Measurements from ENCODE around the gene ABHD12. TPM values are rescaled to one million over a fixed set of nuclear protein-coding genes. Genes with fewer than 3 reads are reported as not detected.

Gene ABHD12
- 10 to 100 TPM; 48.2 to 52.7 TPM for total RNA-seq
- 34.8 TPM for polyA plus RNA-seq (2013, experiment 1 of 2)
- 35.4 TPM for polyA plus RNA-seq (2013, experiment 2 of 2)
- long read RNA-seq, experiment 1, partial matches to known transcripts: 9 of 37 reads
- long read RNA-seq, experiment 1, other reads (novel, unspliced or antisense): 28 of 37 reads
- long read RNA-seq, experiment 2, transcript ABHD12-202 (13 exons, 1,725 nt): minor isoform, 9 of 216 reads
- long read RNA-seq, experiment 2, transcript ABHD12-201 (13 exons, 2,117 nt): major isoform, 180 of 216 reads
- long read RNA-seq, experiment 2, partial matches to known transcripts: 7 of 216 reads
- long read RNA-seq, experiment 2, other reads (novel, unspliced or antisense): 20 of 216 reads
- long read RNA-seq, experiment 3, transcript ABHD12-201 (13 exons, 2,117 nt): major isoform, 267 of 334 reads
- long read RNA-seq, experiment 3, transcript ABHD12-202 (13 exons, 1,725 nt): minor isoform, 17 of 334 reads
- long read RNA-seq, experiment 3, partial matches to known transcripts: 7 of 334 reads
- long read RNA-seq, experiment 3, other reads (novel, unspliced or antisense): 43 of 334 reads
- long read RNA-seq, experiment 4, partial matches to known transcripts: 2 of 2 reads
- long read RNA-seq, experiment 4, other reads (novel, unspliced or antisense): 0 of 2 reads

GRCh38 chr20:25390538-25391528, at the start of gene ABHD12:
ABHD12 (minus strand) TSS chr20:25390835; CDS start chr20:25390703, 132 bp downstream.
- no peaks in the 10 kb centered on the region for H3K4me1 ChIP-seq (ENCODE audit: control insufficient read depth, insufficient read depth, low read length)
- WGBS, 2 experiments (ENCODE audit: insufficient coverage in 1 of 2, insufficient read length in 1 of 2): 0 to 1% methylated on average over 23 to 89 of the region's 91 CpGs
- peak within 1 kb of the TSS; percentile 85 for H3K4me3 ChIP-seq (ENCODE audit: low read length)
- H3K27me3 ChIP-seq (ENCODE audit: control insufficient read depth, insufficient read depth, low read length, poor library complexity, severe bottlenecking): no peaks in the 10 kb centered on the region
- peak; percentile 99 for DNase-seq
- no peak for TF ChIP-seq CTCF (conservative IDR thresholded peaks at IDR 0.05)
- H3K9ac ChIP-seq (ENCODE audit: extremely low read depth, low read length, poor library complexity, severe bottlenecking): peak within 1 kb of the TSS; percentile 48
- peaks cover 26% of the 10 kb centered on the region for H3K4me1 Mint-ChIP-seq
- peaks cover 14% of the 10 kb centered on the region for H3K36me3 ChIP-seq (ENCODE audit: control insufficient read depth, insufficient read depth, low read length)
- peak within 1 kb of the TSS; percentile 94 for H3K27ac Mint-ChIP-seq
- H3K36me3 Mint-ChIP-seq (ENCODE audit: low read depth): peaks cover 14% of the 10 kb centered on the region
- H3K27ac ChIP-seq (ENCODE audit: low read depth, low read length): peak within 1 kb of the TSS; percentile 39
- H3K27me3 Mint-ChIP-seq (ENCODE audit: insufficient read depth): peaks cover 2% of the 10 kb centered on the region
- peaks cover 8% of the 10 kb centered on the region for H3K9me3 Mint-ChIP-seq
- peak within 1 kb of the TSS; percentile 65 for H3K4me3 Mint-ChIP-seq
- no peaks in the 10 kb centered on the region for H3K9me3 ChIP-seq (ENCODE audit: control insufficient read depth, low read length)

GRCh38 chr20:25439328-25439727, 48.7 kb upstream of the ABHD12 start:
- H3K4me3 Mint-ChIP-seq: no peak overlapping the region
- no peaks in the 10 kb centered on the region for H3K9me3 ChIP-seq (ENCODE audit: control insufficient read depth, low read length)
- H3K4me3 ChIP-seq (ENCODE audit: low read length): no peak overlapping the region
- H3K4me1 Mint-ChIP-seq: peaks cover 14% of the 10 kb centered on the region
- peaks cover 7% of the 10 kb centered on the region for H3K4me1 ChIP-seq (ENCODE audit: control insufficient read depth, insufficient read depth, low read length)
- H3K9ac ChIP-seq (ENCODE audit: extremely low read depth, low read length, poor library complexity, severe bottlenecking): no peak overlapping the region
- no peaks in the 10 kb centered on the region for H3K27me3 ChIP-seq (ENCODE audit: control insufficient read depth, insufficient read depth, low read length, poor library complexity, severe bottlenecking)
- H3K27ac ChIP-seq (ENCODE audit: low read depth, low read length): no peak overlapping the region
- WGBS, 2 experiments (ENCODE audit: insufficient coverage in 1 of 2, insufficient read length in 1 of 2): 95 to 100% methylated on average over 3 of the region's 3 CpGs
- no peak for DNase-seq
- H3K36me3 Mint-ChIP-seq (ENCODE audit: low read depth): peaks cover 58% of the 10 kb centered on the region
- H3K27ac Mint-ChIP-seq: no peak overlapping the region
- peaks cover 71% of the 10 kb centered on the region for H3K36me3 ChIP-seq (ENCODE audit: control insufficient read depth, insufficient read depth, low read length)
- no peaks in the 10 kb centered on the region for H3K27me3 Mint-ChIP-seq (ENCODE audit: insufficient read depth)
- H3K9me3 Mint-ChIP-seq: no peaks in the 10 kb centered on the region
- TF ChIP-seq CTCF (conservative IDR thresholded peaks at IDR 0.05): no peak

- Histone ChIP-seq H3K27me3 (ENCODE audit: control insufficient read depth, insufficient read depth, low read length, poor library complexity, severe bottlenecking) (no peaks in the 10 kb centered on the region), H3K4me1 (ENCODE audit: control insufficient read depth, insufficient read depth, low read length) (peaks cover 7% of the 10 kb centered on the region), H3K9ac (ENCODE audit: extremely low read depth, low read length, poor library complexity, severe bottlenecking) (peak overlapping the region; percentile 50), H3K27ac (ENCODE audit: low read depth, low read length) (no peak overlapping the region), H3K4me3 (ENCODE audit: low read length) (peak overlapping the region; percentile 24), H3K9me3 (ENCODE audit: control insufficient read depth, low read length) (no peaks in the 10 kb centered on the region), H3K36me3 (ENCODE audit: control insufficient read depth, insufficient read depth, low read length) (peaks cover 71% of the 10 kb centered on the region)
- H3K4me3 Mint-ChIP-seq: no peak overlapping the region
- no peaks in the 10 kb centered on the region for H3K27me3 Mint-ChIP-seq (ENCODE audit: insufficient read depth)
- WGBS, 2 experiments (ENCODE audit: insufficient coverage in 1 of 2, insufficient read length in 1 of 2): 24 to 55% methylated on average over 2 to 4 of the region's 4 CpGs
- peaks cover 14% of the 10 kb centered on the region for H3K4me1 Mint-ChIP-seq
- no peak for TF ChIP-seq CTCF (conservative IDR thresholded peaks at IDR 0.05)
- peak; percentile 84 for DNase-seq
- no peaks in the 10 kb centered on the region for H3K9me3 Mint-ChIP-seq
- peak overlapping the region; percentile 96 for H3K27ac Mint-ChIP-seq
- peaks cover 53% of the 10 kb centered on the region for H3K36me3 Mint-ChIP-seq (ENCODE audit: low read depth)
Measured at GRCh38 chr20:25437153-25437581, 46.5 kb upstream of the ABHD12 start.
